ENCODE measurements around the gene ZBTB7C. TPM values are rescaled to one million over a fixed set of nuclear protein-coding genes. Genes with fewer than 3 reads are reported as not detected.

ZBTB7C gene
- total and polyA plus RNA-seq, 2 of the 4 experiments (the other 2 are of a cell fraction): not detected

DNA sequence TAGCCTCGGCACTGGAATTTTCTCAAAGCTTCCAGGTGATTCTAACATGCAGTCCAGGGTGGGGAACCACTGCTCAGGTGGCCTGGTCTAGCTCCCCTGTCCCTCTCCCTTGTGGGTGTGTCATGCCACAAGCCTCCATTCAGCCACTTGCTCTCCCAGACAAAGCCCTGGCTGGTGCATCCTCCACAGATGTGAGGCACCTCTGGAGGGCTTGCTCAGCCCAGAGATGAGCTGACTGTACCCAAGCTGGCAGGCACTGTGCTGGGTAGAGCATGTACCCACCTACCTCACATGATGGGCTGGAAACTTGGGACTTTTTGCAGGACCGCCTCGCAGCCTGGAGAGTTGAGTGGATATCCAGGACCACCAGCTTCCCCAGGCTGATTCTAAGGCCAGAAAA lies 88.1 kb downstream of the ZBTB7C start:
- intact Hi-C loops (cut with micrococcal nuclease): no loop called here
- Histone ChIP-seq H2BK120ac (ENCODE audit: low read depth, low read length) (no peak overlapping the region), H3K9ac (ENCODE audit: low read depth, low read length) (no peak overlapping the region), H3K9me3 (ENCODE audit: control insufficient read depth, insufficient read depth, low read length) (no peaks in the 10 kb centered on the region), H3K9me1 (ENCODE audit: insufficient read depth, low read length) (no peaks in the 10 kb centered on the region), H3K4me3 (ENCODE audit: insufficient read depth, low read depth, low read length) (no peak overlapping the region), H4K5ac (ENCODE audit: low read depth, low read length) (no peak overlapping the region), H2BK15ac (ENCODE audit: low read depth, low read length) (no peak overlapping the region), H3K56ac (ENCODE audit: extremely low read depth, insufficient read depth, low read length) (no peak overlapping the region), H3K36me3 (ENCODE audit: control insufficient read depth, insufficient read depth, low read length) (no peaks in the 10 kb centered on the region), H2BK20ac (ENCODE audit: low read depth, low read length) (no peak overlapping the region), H2AK9ac (replicated peaks; ENCODE audit: low read depth, low read length, poor library complexity) (no peak overlapping the region), H4K20me1 (ENCODE audit: insufficient read depth, low read length) (no peaks in the 10 kb centered on the region), H2BK5ac (ENCODE audit: low read depth, low read length, poor library complexity, severe bottlenecking) (no peak overlapping the region), H4K8ac (ENCODE audit: low read depth in 2 of 2, low read length in 2 of 2) (no peak overlapping the region), H3K4me1 (ENCODE audit: control insufficient read depth, insufficient read depth, low read length) (no peaks in the 10 kb centered on the region), H3K4me2 (ENCODE audit: low read depth, low read length) (no peak overlapping the region), H3K79me1 (ENCODE audit: low read depth in 1 of 2, low read length in 2 of 2) (no peaks in the 10 kb centered on the region), H3K14ac (replicated peaks; ENCODE audit: low read depth, low read length) (no peak overlapping the region), H3K4ac (ENCODE audit: low read depth, low read length) (no peak overlapping the region), H3K23ac (ENCODE audit: low read depth, low read length) (no peak overlapping the region), H3K27ac (ENCODE audit: insufficient read depth, low read length) (no peak overlapping the region), H2AFZ (replicated peaks; ENCODE audit: low read length, poor library complexity) (no peak overlapping the region), H3K18ac (ENCODE audit: low read depth, low read length) (no peak overlapping the region), H2AK5ac (ENCODE audit: low read depth, low read length) (no peak overlapping the region), H3K27me3 (ENCODE audit: control insufficient read depth, insufficient read depth, low read length) (peaks cover 7% of the 10 kb centered on the region), H4K91ac (ENCODE audit: insufficient read depth, low read depth, low read length) (no peak overlapping the region)
- BruUV-seq (replicated peaks): no TSS peak
- POLR2A ChIA-PET (ENCODE audit: unreplicated experiment): no interaction called here
- WGBS, 2 experiments (ENCODE audit: extremely low coverage in 2 of 2, insufficient read length in 1 of 2): 71% methylated on average over 1 of the region's 3 CpGs; no CpG with 5 or more reads in 1 of the 2 experiments
- ATAC-seq (ENCODE audit: low read depth) (no peak), DNase-seq (no peak)
- CTCF ChIA-PET: no interaction called here
- dilution Hi-C loops (cut with HindIII; ENCODE audit: low sequenced_read_pairs, unreplicated experiment): no loop called here
- in situ Hi-C loops (cut with MboI; ENCODE audit: low sequenced_read_pairs): no loop called here
- TF ChIP-seq MXI1 (IDR thresholded peaks at IDR 0.05; ENCODE audit: borderline replicate concordance, low read depth, low read length) (no peak), MAFK (IDR thresholded peaks at IDR 0.05; ENCODE audit: low read depth, low read length) (no peak), RAD21 (IDR thresholded peaks at IDR 0.05; ENCODE audit: low read length) (no peak), CHD1 (IDR thresholded peaks at IDR 0.05; ENCODE audit: low read depth, low read length) (no peak), SMC3 (IDR thresholded peaks at IDR 0.05; ENCODE audit: low read depth, low read length) (no peak), CEBPB (IDR thresholded peaks at IDR 0.05; ENCODE audit: low read depth, low read length) (no peak), POLR2A (IDR thresholded peaks at IDR 0.05; ENCODE audit: low read depth, low read length) (no peak), MAZ (IDR thresholded peaks at IDR 0.05; ENCODE audit: borderline replicate concordance, low read depth, low read length) (no peak), RFX5 (IDR thresholded peaks at IDR 0.05; ENCODE audit: low read depth, low read length) (no peak), RCOR1 (IDR thresholded peaks at IDR 0.05; ENCODE audit: insufficient replicate concordance, low read length) (no peak), NFE2L2 (IDR thresholded peaks at IDR 0.05; ENCODE audit: low read depth, low read length) (no peak), FOS (IDR thresholded peaks at IDR 0.05; ENCODE audit: low read depth, low read length) (no peak), BHLHE40 (IDR thresholded peaks at IDR 0.05; ENCODE audit: low read depth, low read length) (no peak)
- TF ChIP-seq, protein P1, sequence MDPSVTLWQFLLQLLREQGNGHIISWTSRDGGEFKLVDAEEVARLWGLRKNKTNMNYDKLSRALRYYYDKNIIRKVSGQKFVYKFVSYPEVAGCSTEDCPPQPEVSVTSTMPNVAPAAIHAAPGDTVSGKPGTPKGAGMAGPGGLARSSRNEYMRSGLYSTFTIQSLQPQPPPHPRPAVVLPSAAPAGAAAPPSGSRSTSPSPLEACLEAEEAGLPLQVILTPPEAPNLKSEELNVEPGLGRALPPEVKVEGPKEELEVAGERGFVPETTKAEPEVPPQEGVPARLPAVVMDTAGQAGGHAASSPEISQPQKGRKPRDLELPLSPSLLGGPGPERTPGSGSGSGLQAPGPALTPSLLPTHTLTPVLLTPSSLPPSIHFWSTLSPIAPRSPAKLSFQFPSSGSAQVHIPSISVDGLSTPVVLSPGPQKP (IDR thresholded peaks at IDR 0.05; ENCODE audit: borderline replicate concordance, low read depth, low read length): no peak
- TF ChIP-seq, protein P2, sequence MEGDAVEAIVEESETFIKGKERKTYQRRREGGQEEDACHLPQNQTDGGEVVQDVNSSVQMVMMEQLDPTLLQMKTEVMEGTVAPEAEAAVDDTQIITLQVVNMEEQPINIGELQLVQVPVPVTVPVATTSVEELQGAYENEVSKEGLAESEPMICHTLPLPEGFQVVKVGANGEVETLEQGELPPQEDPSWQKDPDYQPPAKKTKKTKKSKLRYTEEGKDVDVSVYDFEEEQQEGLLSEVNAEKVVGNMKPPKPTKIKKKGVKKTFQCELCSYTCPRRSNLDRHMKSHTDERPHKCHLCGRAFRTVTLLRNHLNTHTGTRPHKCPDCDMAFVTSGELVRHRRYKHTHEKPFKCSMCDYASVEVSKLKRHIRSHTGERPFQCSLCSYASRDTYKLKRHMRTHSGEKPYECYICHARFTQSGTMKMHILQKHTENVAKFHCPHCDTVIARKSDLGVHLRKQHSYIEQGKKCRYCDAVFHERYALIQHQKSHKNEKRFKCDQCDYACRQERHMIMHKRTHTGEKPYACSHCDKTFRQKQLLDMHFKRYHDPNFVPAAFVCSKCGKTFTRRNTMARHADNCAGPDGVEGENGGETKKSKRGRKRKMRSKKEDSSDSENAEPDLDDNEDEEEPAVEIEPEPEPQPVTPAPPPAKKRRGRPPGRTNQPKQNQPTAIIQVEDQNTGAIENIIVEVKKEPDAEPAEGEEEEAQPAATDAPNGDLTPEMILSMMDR (conservative IDR thresholded peaks at IDR 0.05; ENCODE audit: low read depth, low read length): no peak
- TF ChIP-seq, protein P3, sequence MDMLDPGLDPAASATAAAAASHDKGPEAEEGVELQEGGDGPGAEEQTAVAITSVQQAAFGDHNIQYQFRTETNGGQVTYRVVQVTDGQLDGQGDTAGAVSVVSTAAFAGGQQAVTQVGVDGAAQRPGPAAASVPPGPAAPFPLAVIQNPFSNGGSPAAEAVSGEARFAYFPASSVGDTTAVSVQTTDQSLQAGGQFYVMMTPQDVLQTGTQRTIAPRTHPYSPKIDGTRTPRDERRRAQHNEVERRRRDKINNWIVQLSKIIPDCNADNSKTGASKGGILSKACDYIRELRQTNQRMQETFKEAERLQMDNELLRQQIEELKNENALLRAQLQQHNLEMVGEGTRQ (IDR thresholded peaks at IDR 0.05; ENCODE audit: low read depth, low read length): no peak
